Peyer's patch (tissue), 4 donors: ENCODE data around the gene RMND5B.
"Not testable (repeated sequence)": the region's sequence is repeated elsewhere in the genome, so short reads cannot be mapped to it uniquely, and the experiment has no call there.

Experiments used
- POLR2A ChIP-seq, 2 donors: fragments of 450-650 bp; IDR thresholded peaks; one replicate each; pipeline ENCODE4 v1.5.1; 2017; ENCODE audit warnings: antibody characterized with exemption in 2 of 2, mild to moderate bottlenecking in 2 of 2, moderate library complexity in 2 of 2
- TF ChIP-seq, protein P1 (sequence below), 6 experiments: fragments of 450-650 bp in 4 of 6; fragments of 200-600 bp in 2 of 6; sonication (generic) in 1 of 6; IDR thresholded peaks; one replicate each; pipeline ENCODE4 v1.5.1; 2017 to 2019; ENCODE audit warnings: antibody characterized with exemption in 6 of 6, mild to moderate bottlenecking in 3 of 6, moderate library complexity in 1 of 6

DNA sequence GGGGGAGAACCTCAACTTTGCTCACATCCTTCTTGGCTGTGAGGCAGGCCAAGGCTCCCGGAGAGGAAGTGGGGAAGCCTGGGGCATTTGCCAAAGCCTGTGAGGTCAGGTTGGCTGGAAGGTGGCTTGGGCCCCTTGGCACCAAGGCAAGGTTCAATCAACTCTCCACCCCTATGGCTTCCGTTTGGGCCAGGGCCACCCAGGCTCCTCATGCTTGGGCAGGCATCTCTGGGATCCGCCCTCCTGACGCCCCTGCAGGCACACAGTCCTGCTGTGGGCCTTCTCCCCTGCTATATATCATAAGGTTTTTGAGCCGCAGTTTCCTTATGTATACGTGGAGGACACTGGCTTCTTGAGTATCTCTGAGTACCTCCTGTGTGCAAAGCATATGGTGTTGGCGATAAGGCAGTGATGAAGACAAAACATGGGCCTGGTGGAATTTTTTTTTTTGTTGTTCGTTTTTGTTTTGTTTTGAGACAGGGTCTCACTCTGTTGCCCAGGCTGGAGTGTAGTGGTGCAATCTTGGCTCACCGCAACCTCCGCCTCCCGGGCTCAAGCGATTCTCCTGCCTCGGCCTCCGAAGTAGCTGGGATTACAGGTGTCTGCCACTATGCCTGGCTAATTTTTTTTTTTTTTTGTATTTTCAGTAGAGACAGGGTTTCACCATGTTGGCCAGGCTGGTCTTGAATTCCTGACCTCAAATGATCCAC is 3.4 kb upstream of the RMND5B start:
- TF ChIP-seq, protein P1, sequence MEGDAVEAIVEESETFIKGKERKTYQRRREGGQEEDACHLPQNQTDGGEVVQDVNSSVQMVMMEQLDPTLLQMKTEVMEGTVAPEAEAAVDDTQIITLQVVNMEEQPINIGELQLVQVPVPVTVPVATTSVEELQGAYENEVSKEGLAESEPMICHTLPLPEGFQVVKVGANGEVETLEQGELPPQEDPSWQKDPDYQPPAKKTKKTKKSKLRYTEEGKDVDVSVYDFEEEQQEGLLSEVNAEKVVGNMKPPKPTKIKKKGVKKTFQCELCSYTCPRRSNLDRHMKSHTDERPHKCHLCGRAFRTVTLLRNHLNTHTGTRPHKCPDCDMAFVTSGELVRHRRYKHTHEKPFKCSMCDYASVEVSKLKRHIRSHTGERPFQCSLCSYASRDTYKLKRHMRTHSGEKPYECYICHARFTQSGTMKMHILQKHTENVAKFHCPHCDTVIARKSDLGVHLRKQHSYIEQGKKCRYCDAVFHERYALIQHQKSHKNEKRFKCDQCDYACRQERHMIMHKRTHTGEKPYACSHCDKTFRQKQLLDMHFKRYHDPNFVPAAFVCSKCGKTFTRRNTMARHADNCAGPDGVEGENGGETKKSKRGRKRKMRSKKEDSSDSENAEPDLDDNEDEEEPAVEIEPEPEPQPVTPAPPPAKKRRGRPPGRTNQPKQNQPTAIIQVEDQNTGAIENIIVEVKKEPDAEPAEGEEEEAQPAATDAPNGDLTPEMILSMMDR (IDR thresholded peaks at IDR 0.05): not testable (repeated sequence)
- not testable (repeated sequence) for TF ChIP-seq POLR2A (IDR thresholded peaks at IDR 0.05)
